Epithelial cell of esophagus (primary cell): ENCODE measurements around the gene CAPN15.

Source experiments
- DNase-seq: peaks from one replicate; pipeline ENCODE4 v3.0.0; 2010; ENCODE audit warnings: low read depth
- H3K4me3 ChIP-seq: 2 replicates; pipeline ENCODE4 v1.5.1; 2011; ENCODE audit warnings: mild to moderate bottlenecking, low read length, control low read depth
- TF ChIP-seq, protein P1 (sequence below): IDR thresholded peaks from 2 replicates; pipeline ENCODE4 v1.5.1; 2011; ENCODE audit warnings: low read depth, mild to moderate bottlenecking, low read length, control low read depth, inconsistent platforms; ENCODE audit not compliant: insufficient read depth; ENCODE audit errors: missing control alignments

The CAPN15 gene

DNA sequence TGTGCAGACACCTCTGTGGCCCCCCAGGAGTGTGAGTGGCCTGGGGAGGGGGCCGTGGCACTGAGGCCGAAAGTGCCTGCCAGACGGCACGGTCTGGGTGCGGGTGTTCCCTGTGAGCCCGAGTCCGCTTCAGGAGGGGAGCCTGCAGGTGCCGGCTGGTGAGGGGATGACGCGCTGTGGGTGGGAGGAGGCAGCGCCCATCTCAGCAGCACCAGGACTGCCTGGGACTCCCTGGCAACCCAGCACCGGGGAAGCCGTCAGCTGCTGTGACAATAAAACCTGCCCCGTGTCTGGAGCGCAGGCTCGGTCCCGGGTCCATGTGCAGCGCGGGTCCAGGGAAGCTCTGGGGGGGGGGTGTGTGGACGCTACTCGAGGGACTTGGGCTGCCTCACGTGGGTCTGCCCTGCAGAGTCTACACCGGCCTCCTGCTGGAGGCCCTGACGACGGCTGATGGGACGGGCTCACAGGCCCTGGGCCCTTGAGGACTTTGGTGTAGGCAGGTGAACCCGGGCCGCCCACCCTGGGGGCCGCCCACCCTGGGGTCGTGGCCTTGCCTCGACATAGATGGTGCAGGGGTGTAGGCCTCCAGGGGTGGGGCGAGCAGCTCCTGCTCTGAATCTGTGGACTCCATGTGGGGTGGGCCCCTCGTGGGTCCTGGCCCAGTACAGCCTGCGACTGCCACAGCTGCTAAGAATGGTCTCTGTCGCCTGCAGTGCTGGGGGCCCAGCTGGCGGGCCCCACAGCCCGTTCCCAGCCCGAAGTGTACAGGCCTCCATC lies 56.5 kb downstream of the CAPN15 start:
- TF ChIP-seq, protein P1, sequence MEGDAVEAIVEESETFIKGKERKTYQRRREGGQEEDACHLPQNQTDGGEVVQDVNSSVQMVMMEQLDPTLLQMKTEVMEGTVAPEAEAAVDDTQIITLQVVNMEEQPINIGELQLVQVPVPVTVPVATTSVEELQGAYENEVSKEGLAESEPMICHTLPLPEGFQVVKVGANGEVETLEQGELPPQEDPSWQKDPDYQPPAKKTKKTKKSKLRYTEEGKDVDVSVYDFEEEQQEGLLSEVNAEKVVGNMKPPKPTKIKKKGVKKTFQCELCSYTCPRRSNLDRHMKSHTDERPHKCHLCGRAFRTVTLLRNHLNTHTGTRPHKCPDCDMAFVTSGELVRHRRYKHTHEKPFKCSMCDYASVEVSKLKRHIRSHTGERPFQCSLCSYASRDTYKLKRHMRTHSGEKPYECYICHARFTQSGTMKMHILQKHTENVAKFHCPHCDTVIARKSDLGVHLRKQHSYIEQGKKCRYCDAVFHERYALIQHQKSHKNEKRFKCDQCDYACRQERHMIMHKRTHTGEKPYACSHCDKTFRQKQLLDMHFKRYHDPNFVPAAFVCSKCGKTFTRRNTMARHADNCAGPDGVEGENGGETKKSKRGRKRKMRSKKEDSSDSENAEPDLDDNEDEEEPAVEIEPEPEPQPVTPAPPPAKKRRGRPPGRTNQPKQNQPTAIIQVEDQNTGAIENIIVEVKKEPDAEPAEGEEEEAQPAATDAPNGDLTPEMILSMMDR: no peak
- DNase-seq: no peak
- no peak overlapping the region for H3K4me3 ChIP-seq

DNA sequence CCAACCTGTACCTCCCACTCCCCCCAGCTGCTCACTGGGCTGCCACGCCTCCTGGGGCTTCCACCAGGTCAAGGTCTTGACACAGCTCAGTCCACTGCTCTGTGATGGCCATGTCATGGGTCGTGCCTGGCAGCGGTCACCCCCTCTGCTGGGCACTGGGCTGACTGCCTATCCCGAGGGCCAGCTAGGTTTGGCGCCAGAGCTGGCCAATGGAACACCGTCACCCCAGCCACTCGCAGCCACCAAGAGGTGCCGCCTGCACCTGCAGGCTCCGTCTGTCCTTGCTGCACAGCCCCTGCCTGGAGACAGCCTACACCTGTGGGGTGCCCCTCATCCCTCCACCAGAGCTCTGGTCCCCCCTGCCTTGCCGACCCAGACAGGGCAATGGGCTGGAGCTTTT lies 57.8 kb downstream of the CAPN15 start:
- TF ChIP-seq, protein P1: no peak

DNA sequence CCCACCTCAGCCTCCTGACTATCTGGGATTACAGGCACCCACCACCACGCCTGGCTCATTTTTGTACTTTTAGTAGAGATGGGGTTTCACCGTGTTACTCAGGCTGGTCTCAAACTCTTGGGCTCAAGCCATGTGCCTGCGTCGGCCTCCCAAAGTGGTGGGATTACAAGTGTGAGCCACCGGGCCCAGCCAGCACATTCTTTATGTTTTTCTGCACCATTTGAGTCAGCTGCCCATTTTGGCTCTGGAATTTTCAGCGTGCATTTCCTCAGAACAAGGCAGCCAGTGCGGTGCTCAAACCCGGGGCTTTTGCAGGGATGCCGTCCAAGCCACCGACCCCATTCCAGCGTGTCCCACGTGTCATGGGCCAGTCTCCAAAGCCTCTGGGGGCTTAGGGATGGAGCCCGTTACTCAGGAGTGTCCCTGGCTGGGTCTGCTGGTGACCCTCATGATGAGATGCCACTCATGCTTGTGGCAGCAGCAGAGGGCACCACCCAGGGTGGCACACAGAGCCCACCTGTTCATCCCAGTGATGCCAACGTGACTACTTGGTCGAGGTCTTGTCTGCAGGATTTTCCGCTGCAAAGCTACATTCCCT lies 58.6 kb downstream of the CAPN15 start:
- no peak for DNase-seq
- TF ChIP-seq, protein P1: no peak
- H3K4me3 ChIP-seq: no peak overlapping the region

More for the DNA sequence above, 57.8 kb downstream of the CAPN15 start:
- no peak for DNase-seq
- H3K4me3 ChIP-seq: no peak overlapping the region

DNA sequence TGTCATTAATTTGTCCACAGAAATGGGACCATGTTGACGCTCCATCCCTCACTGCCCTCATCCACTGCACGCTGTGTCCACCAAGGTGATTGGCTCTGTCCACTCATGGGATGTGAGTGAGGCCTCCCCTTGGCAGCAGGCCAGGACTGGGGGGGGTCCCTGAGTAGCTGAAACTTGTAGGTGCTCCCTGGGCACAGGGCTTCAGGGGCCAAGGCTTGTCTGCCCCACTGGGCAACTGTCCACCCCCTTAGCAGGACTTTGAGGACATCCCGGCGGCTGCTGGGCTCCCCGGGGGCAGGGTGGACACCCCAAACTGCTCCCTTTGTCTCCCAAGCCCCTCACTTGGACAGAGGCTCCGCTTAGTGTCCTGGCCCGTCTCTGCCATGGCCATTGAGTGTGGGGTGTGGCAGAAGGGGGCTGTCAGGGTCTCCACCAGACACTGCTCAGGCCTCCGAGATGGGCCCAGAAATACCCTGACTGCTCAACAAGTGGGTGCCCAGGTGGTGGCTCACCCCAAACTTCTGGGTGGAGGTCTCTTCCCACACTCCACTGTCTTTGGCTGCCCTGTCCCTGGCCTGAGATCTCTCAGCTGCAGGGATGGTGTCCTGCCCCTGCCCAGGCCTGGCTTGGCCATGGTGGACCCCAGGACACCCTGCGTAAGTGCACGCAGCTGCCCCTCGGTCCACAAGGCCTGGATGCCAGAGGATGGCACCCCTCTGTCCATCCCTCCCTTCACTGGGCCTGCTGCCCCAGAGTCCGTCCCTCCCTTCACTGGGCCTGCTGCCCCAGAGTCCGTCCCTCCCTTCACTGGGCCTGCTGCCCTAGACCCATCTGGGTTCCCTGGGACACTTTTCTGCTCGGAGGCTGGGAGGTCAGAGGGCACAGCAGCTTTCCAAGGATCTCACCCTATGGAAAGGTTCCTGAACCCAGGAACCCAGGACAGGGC lies 59.4 kb downstream of the CAPN15 start:
- peak overlapping the region; percentile 7 for H3K4me3 ChIP-seq
- TF ChIP-seq, protein P1: no peak
- DNase-seq: no peak

DNA sequence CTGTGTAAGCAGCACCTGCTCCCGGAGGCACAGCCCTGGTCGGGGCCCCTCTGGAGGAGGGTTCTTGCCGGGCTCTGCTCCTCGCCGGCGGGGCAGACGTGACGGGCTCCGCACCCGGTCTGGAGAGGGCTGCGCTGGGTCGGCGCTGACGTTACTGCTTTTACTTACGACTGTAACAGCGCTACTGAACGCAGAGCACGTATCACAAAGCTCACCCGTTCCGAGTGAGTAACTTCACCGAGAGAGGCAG lies 61.1 kb downstream of the CAPN15 start:
- peak overlapping the region; percentile 75 for H3K4me3 ChIP-seq
- peak; percentile 66 for DNase-seq
- TF ChIP-seq, protein P1: no peak

DNA sequence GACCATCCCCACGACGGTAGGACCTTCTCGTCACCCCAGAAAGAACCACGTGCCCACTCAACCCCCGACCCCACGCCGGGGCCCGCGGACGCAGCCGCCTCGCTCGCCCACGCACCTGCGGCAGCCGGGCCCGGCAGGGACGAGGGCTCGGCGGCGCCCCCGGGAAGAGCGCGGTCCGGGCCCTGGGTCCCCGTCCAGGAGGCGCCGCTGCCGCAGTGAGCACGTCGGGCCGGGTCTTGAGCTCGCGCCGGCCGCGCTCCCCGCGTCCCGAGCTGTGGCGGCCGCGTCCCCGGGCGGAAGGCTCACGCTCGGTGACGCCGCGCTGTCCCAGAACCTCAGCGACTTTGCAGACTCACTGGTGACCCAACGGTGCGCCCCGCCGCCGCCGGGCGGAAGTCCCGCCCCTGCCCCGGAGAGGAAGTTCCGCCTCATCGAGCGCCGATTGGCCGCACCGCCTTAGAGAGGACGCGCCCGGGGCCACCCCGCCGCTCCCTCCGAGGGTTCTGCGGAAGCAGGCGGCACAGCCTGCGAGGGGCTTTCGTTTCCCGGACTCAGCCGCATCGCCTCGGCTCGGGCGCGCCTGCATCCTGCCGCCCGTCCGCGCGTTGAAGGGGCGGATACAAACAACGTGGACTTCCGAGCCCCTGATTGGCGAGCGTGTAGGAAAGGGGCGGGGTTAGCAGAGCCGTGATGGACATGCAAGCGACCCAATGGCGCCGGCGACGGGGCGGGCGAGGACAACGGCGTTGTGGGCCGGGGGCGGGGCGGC lies 61.6 kb downstream of the CAPN15 start:
- peak; percentile 96 for DNase-seq
- TF ChIP-seq, protein P1: no peak
- H3K4me3 ChIP-seq: peak overlapping the region; percentile 75
